SKM-1 treated with dmso at 0.1 percent for 144 hours (cell line): ENCODE data around the gene MTA2.

ENCODE experiments used
- DNase-seq: peaks from one replicate; lab custom pipeline; 2025; ENCODE audit not compliant: unreplicated experiment; lab: John Stamatoyannopoulos, UW

Gene MTA2

DNA sequence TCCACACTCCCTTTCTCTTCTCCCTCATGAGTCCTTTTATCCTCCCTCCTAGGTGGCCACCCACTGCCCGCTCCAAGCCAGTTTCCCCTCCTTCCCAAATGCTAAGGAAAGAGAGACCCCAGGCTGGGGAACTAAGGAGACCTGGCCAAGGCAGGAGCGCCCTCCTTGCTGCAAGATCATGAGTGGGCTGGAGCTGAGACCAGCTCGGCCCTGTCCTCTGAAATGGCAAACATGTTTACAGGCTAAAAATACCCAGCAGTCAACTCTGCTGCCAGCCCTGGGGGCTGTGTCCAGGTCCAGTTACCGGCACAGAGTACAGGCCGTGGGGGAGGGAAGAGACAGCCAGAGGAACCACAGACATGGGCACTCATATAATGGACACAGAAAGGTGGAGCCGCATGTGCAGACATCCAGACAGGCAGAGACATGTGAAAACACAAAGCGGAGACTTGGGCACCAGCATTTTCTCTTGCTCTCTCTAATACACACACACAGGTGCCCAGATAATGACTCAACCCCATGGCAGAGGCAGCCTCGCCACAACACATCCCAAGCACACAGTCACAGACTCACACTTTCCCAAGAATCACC, 53.9 kb downstream of the MTA2 start:
- no peak for DNase-seq

DNA sequence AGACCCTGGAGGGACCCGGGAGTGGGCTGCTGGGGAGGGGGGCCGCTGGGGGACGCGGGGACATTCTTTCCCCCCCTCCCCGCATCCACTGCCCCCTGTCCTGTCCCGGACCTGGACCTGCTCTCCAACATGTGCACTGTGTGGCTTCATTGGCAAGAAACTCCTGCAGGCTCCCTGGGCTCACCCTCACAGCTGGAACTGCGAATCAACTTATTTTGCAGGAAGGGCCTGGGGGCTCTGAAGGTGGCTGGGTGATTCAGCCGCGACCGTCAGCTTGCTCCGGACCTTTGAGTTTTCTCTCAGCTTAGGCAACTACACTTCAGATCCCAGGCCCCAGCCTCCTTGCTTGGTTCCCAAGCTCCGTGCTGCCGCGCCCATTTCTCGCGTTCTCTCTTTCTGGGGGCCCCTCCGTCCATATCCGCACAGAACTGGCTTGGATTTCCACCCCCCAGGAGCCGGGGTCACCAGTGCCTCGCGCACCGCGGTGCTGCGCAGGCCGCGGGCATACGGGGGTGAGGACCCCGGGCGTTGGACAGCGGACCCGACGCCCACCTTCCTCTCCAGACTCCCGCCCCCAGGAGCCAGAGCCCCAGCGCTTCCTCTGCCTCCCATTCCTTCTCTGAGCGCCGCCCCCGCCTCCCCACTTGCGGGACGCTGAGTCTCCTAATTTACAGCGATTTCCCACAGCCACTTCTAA, 54.6 kb downstream of the MTA2 start:
- no peak for DNase-seq

GRCh38 chr11:62546244-62546928, 55.3 kb downstream of the MTA2 start, which contains the start of gene AHNAK:
AHNAK (minus strand) TSS chr11:62546806; CDS start chr11:62536098, 10,708 bp downstream.
- no peak for DNase-seq

GRCh38 chr11:62545437-62546243, 56.0 kb downstream of the MTA2 start:
- DNase-seq = no peak

DNA sequence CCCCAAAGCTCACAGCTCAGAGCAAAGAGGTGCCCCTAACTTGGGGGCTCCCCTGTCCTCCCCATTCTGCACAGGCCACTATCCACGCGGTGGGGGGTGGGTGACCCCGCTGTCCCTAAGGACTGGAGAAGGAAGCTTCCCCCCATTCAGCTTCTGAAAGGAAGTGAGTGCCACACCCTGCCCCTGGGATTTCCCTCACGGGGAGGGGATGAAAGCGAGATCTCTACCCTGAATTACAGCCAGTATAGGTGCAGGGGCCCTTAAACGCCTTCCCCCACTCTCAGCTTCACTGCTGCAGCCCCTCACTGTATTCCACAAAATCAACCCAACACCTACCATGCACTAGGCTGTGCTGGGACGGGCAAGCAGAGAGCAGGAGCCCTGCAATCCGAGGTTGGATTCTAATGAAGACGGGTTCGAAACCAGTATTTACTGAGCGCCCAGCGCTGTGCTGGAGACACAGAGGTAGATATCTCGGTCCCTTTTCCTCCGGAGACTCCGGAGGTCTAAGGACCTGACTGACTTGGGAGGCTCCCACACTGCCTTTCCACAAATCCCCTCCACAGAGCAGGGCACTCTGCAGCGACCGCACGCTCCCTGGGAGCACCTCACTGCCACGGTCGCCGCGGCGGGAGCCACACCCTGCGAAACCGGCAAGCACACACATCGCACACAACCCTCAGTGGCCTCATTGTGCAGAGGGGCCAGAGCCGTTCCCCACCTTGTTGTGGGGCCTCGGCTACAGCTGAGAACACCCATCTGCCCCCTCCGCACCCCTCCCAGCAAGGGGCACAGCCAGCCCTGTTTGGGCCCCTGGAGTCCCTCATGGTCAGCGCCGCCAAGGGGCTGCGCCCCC, 56.9 kb downstream of the MTA2 start:
- DNase-seq = no peak

DNA sequence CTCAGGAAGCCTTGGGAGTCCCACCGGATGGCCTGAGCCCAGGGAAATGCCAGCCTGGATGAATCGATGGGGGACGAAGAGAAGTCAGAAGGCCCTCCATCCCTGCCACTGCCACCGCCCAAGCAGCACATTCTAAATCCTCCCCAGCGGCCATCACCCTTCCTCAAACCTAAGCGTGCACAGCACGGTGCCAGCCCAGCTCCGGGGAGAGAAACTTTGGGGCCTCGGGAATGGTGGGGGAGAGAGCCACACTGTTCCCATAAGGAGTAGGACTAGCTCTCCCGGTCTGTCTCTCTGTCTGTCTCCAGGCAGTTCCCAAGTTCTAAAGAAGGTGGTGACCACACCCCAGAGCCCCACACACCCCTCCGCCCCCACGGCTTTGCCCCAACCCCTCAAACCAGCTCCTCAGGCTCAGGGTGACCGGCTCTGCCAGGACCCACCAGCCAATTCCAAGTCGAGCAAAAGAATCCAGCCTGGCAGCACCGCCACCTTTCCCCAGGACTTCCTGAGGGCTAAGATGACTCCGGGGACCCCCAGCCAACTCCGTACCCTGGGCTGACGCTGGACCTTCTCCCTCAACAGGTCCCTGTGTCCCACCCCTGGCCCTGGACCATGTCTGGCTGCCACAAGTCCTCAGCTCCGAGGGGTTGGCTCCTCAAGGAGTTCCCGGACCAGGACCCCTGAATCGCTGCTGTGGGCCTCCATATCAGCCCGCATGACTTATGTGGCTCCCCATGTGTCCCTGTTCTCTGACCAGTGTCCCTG, 57.8 kb downstream of the MTA2 start:
- no peak for DNase-seq
